ENCODE measurements around the gene EMILIN3. TPM values are rescaled to one million over a fixed set of nuclear protein-coding genes. Genes with fewer than 3 reads are reported as not detected.

EMILIN3 gene
- under 0.01 and 0.13 TPM in 2 replicates for total RNA-seq

GRCh38 chr20:41366546-41367392 is at the start of gene EMILIN3:
Gene EMILIN3, minus strand, starts transcription at chr20:41366818. Its CDS starts 184 bp downstream, at chr20:41366634.
- DNase-seq (ENCODE audit: low read depth in 2 of 2): no peak

GRCh38 chr20:41415191-41415590 is 48.6 kb upstream of the EMILIN3 start:
- no peak for DNase-seq (ENCODE audit: low read depth in 2 of 2)

- DNase-seq (ENCODE audit: low read depth in 2 of 2): no peak
Measured at GRCh38 chr20:41413169-41413568, 46.6 kb upstream of the EMILIN3 start.

GRCh38 chr20:41412324-41413120 is 45.9 kb upstream of the EMILIN3 start:
- DNase-seq (ENCODE audit: low read depth in 2 of 2): no peak

GRCh38 chr20:41411391-41411847 is 44.8 kb upstream of the EMILIN3 start:
- DNase-seq (ENCODE audit: low read depth in 2 of 2): peak in 1 of 2 donors; percentile 39

GRCh38 chr20:41408986-41409385 is 42.4 kb upstream of the EMILIN3 start:
- peak in 1 of 2 donors; percentile 22 for DNase-seq (ENCODE audit: low read depth in 2 of 2)

- DNase-seq (ENCODE audit: low read depth in 2 of 2): no peak
Measured at GRCh38 chr20:41408156-41408794, 41.7 kb upstream of the EMILIN3 start.

GRCh38 chr20:41407607-41408006 is 41.0 kb upstream of the EMILIN3 start:
- no peak for DNase-seq (ENCODE audit: low read depth in 2 of 2)

- no peak for DNase-seq (ENCODE audit: low read depth in 2 of 2)
Measured at GRCh38 chr20:41406896-41407444, 40.4 kb upstream of the EMILIN3 start.

GRCh38 chr20:41406353-41406752 is 39.7 kb upstream of the EMILIN3 start:
- peak in 1 of 2 donors; percentile 49 for DNase-seq (ENCODE audit: low read depth in 2 of 2)

GRCh38 chr20:41405436-41405835 is 38.8 kb upstream of the EMILIN3 start:
- DNase-seq (ENCODE audit: low read depth in 2 of 2): no peak

GRCh38 chr20:41403604-41404003 is 37.0 kb upstream of the EMILIN3 start:
- DNase-seq (ENCODE audit: low read depth in 2 of 2): no peak

- DNase-seq (ENCODE audit: low read depth in 2 of 2): no peak
Measured at GRCh38 chr20:41398408-41398807, 31.8 kb upstream of the EMILIN3 start.

- no peak for DNase-seq (ENCODE audit: low read depth in 2 of 2)
Measured at GRCh38 chr20:41395667-41396664, 29.3 kb upstream of the EMILIN3 start.

- DNase-seq (ENCODE audit: low read depth in 2 of 2): no peak
Measured at GRCh38 chr20:41394931-41395666, 28.5 kb upstream of the EMILIN3 start.

- DNase-seq (ENCODE audit: low read depth in 2 of 2): no peak
Measured at GRCh38 chr20:41394081-41394480, 27.5 kb upstream of the EMILIN3 start.

GRCh38 chr20:41393705-41394066 is 27.1 kb upstream of the EMILIN3 start:
- DNase-seq (ENCODE audit: low read depth in 2 of 2): no peak

GRCh38 chr20:41392871-41393704 is 26.5 kb upstream of the EMILIN3 start:
- DNase-seq (ENCODE audit: low read depth in 2 of 2): no peak

GRCh38 chr20:41392295-41392694 is 25.7 kb upstream of the EMILIN3 start:
- DNase-seq (ENCODE audit: low read depth in 2 of 2): no peak
